HG03108 (cell line): ENCODE measurements around the gene COMT.

Source experiments
- ATAC-seq: cut with Tn5 transposase; IDR thresholded peaks from one replicate; pipeline ENCODE4 v1.9.1; 2021; ENCODE audit warnings: moderate library complexity; ENCODE audit not compliant: unreplicated experiment

The COMT gene

DNA sequence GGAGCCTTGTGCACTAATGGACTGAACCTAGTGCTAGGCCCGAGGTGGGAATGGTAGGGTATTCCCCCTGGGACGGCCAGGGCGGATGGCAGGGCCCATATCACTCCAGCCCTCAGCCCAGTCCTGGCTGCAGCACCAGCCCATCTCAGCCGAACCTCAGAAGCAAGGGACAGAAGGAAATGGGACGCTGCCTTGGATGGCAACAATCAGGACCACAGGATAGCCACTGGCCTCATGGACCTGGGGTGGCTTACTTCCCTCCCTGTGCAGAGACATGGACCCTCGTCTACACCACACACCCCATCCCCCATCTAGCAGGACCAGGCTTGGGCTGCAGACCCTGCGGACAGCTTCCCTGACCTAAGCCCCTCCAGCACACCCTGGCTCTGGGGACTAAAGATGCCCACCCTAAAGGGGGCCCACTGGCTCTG lies 50.9 kb downstream of the COMT start:
- no peak for ATAC-seq

DNA sequence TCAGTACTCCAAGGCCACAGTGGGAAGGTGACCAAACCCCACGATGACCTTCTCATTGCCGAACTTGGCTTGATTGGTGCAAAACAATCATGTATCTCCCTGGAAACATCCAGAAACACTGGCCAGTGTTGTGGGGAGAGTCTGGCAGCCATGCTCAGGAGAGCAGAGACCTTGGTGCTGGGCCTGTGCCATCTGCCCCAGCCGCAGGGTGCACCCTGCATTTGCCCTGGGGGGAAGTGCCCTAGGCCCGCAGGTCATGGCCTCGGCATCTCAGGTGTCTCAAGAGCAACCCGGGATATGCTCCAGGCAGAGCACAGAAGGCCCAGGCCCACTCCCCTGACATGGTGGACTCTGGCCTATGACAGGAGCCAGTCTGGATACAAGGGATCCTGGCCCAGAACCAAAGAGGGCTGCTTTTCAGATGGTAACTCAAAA lies 51.4 kb downstream of the COMT start:
- ATAC-seq = no peak

GRCh38 chr22:19993926-19994325 lies 52.4 kb downstream of the COMT start:
- ATAC-seq = no peak

GRCh38 chr22:19994851-19995610 lies 53.5 kb downstream of the COMT start:
- no peak for ATAC-seq

DNA sequence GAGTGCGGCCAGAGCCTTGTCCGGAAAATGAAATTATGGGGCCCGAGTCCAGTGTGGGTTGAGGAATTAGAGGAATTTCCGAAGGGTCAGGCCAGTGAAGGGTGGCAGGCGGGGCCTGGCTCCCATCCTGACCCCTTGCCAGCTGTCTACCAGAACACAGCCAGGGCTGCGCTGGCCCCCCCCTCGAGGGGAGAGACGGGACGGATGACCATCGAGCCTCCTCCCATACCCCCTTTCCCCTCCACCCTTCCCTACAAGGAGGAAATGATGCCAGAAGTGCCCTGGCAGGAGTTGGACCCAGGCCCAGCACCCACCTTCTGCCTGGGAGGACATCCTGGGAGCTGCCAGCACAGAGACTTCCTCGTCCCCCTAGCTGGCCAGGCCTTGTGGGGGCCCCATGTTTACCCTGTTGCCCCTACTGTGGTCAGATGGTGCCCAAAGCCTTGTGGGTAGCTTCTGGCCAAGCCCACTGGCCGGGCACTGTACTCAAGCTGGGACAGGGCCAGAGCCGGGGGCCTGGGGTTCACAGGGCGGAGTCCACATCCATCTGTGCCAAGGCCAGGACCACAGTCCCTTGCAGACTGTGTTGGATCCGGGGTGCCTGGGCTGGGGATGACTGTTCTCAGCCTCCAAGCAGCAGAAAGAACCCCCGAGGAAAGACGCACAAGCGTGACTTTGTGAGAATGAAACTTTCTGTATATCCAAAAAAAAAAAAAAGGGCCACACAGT lies 54.2 kb downstream of the COMT start:
- ATAC-seq = no peak

DNA sequence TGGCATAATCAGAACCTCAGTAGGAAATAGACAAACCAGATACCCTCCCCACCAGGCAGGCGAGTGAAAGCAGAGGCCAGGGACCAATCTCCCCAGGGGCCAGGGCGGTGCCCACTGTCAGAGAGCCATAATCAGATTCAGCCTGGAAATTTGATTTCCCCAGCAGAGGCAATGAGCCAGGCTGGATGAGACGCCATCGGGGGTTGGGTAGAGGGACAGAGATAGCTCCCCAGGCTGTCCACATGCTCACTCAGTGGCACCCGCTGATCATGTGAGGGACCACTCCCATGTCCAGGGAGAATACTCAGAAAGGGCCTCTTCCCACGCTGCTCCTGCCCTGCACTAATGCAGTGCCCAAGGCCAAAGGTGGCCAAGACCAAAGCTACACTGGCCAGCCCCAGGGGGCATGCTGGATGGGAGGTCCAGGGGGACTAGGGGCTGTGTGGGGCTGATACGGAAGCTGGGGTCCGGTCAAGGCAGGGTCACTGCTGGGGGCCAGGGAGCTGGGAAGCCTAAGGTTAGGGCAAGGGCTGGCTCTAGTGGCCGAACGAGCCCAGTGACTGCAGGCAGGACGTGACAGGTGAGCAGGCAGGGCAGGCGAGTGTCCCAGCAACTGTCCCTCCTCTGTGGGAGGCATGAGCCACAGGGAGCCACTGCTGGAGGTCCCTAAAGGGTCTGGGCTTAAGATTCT lies 55.3 kb downstream of the COMT start:
- no peak for ATAC-seq

DNA sequence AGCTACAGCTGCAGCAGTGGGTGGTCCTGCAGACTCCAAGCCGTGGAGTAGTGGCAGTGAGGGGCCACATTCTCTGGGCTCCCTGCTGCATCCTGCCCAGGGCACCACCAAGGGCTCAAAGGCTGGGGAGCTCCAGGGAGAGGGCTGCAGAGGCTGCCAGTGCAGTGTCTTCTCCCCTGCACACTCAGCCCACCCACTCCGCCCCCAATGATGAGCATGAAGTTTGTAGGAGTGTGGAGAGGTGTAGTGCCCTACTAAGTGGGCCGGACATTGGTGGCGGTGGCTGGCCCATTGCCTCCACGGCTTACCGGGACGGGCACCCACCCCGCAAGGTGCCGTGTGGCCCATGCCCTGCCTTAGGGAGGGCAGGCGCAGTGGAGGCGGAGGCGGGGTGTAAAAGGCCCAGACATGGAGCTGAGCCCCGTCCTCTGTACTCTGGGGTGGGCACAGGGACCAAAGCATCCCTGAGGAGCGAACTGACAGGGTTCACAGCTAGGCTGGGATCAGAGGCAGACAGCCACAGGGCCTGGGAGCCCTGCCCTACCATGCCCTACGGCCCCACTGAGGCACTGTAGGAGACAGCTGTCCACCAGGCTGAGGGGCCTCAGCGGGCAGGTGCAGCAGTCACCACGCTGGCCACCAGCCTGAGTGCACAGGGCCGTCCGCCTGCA lies 56.1 kb downstream of the COMT start:
- no peak for ATAC-seq

DNA sequence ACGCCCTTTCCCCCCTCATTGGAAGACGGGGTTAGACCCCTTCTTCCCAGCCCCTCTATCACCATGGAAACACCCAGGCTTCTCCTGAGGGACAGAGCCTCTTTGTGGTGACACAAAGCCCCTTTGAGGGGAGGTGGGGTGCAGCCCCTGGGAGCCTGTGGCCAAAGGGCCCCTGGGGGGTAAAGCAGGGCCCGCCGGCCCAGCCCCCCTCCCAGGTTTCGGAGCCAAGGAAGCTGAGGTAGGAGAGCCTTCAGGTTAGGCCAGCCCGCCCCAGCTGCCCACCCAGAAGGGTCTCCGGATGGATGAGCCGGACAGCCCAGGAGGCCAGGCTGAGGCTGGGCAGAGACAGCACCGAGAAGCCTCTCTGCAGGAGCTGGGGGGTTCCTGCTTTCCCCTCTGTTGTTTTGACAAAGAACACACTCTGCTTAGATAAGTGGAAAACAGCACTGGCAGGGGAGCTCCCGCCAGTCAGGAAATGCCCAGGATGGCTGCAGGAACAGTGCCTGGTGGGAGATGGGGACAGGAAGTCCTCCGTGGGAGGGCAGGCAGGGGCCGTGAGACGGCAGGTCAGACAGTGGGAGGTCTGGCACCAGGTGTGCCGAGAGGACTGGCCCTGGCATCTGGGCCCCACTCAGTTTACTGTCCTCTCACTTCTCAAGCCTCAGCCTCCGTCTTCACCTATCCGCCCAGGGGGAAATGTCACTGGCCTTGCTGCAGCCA lies 56.8 kb downstream of the COMT start:
- no peak for ATAC-seq

GRCh38 chr22:19998991-19999820 lies 57.6 kb downstream of the COMT start:
- no peak for ATAC-seq

DNA sequence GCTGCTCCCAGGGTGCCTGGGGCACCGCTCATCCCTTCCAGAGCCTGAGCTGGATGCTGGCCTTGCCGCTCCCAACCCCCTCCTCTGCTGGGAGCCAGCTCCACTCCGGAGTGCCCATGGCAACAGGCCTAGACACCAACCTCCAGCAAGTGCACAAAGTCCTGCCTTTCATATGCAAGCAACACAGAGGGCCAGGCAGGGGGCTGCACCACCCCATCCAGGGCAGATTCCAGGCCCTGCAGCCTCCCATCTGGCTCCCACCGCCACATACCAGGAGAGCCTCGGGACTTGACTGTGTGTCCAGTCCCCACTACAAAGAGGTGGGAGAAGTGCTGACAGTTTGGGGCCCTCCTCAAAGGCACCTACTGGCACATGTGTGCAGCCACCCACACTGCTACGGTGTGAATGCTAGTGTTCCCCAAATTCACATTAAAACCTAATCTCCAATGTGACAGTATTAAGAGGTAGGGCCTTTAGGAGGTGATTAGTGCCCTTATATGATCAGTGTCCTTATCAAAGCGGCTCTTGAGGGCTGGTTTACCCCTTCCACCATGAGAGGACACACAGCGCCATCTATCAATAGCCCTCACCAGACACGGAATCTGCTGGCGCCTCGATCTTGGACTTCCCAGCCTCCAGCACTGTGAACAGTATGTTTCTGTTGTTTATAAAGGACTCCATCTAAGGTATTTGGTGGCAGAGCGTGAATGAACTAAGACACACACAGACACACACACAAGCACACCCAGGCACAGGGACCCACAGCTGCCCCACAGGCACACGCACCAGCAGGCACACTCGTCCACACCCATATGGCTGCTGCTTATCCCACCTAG lies 58.9 kb downstream of the COMT start:
- ATAC-seq = no peak

DNA sequence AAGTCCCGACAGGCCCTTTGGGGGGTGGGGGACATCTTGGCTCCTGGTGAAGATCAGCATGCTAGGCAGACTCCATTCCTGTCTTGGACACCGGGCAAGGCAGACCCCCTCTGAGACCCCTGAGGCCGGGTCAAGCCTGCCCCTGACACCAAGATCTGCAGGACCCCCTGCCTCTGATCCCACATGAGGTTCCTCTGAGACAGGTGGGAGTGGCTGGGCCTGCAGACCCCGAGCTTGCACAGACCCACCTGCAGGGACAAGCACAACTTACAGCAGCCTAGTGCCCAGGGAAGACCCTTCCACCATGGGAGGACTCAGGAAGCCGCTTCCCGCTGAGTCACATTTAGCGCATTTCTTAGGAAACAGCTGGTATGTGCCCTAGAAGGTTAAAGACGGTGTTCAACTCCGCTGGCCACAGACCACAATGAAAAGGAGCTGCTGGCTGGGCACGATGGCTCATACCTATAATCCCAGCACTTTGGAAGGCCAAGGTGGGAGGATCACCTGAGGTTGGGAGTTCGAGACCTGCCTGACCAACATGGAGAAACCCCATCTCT lies 59.6 kb downstream of the COMT start:
- ATAC-seq = no peak

DNA sequence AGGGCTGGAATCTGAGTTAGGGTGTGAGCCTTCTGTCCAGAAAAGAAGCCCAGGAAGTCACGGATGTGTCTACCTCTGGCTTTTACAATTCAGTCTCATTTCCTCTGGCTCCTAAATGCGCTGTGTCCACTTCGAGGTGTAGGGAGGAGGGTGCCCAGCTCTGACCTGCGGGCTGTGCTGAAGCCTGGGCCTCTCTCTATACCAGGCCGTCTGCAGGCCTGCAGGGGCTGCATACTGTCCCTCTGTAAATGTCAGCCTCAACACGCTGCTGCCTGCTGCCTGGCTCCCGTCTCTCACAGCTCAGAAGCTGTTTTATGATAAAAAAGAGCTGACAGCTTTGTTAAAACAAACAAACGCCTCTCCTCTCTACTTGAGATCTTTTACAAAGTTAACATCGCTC lies 60.6 kb downstream of the COMT start:
- no peak for ATAC-seq

DNA sequence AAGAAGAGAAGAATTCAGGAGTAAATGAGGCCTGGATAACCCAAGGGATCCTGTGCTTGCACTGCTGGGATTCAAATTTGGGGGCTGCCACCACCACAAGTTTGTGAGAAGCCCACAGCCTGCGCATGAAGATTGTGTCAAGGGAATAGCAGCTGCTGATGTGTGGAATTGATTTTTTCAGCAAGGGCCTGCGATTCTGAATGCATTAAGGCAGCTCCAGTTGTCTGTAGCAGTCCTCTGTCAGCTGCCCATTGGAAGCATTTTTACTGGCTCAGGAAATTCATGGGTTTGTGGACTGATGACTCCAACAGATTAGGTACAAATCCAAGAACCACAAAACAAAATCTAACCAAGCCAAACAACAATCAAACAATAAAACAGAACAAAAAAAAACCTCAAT lies 61.1 kb downstream of the COMT start:
- no peak for ATAC-seq

DNA sequence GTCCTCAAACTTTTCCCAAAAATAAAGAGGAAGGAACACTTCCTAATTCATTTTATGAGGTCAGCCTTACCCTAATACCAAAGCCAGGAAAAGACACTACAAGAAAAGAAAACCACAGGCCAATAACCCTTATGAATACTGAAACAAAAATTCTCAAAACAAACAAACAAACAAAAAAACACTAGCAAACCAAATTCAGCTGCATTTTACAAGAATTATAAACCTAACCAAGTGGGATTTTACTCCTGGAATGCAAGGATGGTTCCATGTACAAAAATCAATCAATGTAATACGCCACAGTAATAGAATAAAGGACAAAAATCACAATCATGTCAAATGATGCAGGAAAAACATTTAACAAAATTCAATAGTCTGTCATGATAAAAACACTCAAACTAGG lies 61.7 kb downstream of the COMT start:
- no peak for ATAC-seq

GRCh38 chr22:20004464-20004863 lies 62.9 kb downstream of the COMT start:
- no peak for ATAC-seq

GRCh38 chr22:20008221-20008995 lies 66.8 kb downstream of the COMT start:
- no peak for ATAC-seq

DNA sequence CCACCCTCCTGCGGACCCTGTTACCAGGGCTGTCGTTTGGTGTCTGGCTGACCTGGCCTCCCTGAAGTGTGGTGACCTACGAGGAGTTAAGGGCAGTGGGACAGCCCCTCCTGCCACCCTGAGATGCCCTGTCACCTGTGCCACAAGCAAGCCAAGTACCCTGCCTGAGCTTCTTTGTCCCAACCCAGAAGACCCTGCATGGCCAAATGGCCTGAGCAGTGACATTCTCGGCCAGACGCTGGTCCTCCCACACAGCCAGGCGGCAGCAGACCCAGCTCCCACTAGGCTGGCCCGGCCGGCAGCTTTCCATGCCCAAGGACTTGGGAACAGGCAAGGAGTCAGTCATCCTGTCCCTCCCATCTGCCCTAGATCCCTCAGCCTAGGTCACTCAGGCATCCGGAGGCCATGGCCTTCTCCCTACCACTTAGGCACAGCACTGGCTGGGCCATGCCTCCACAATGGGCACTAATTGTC lies 67.5 kb downstream of the COMT start:
- ATAC-seq = no peak
